GM19023 (cell line): Measurements from ENCODE around the gene NGLY1.

ENCODE experiments used
- ATAC-seq: cut with Tn5 transposase; IDR thresholded peaks from one replicate; pipeline ENCODE4 v1.9.1; 2021; ENCODE audit warnings: mild to moderate bottlenecking, moderate library complexity; ENCODE audit not compliant: unreplicated experiment

NGLY1 gene

DNA sequence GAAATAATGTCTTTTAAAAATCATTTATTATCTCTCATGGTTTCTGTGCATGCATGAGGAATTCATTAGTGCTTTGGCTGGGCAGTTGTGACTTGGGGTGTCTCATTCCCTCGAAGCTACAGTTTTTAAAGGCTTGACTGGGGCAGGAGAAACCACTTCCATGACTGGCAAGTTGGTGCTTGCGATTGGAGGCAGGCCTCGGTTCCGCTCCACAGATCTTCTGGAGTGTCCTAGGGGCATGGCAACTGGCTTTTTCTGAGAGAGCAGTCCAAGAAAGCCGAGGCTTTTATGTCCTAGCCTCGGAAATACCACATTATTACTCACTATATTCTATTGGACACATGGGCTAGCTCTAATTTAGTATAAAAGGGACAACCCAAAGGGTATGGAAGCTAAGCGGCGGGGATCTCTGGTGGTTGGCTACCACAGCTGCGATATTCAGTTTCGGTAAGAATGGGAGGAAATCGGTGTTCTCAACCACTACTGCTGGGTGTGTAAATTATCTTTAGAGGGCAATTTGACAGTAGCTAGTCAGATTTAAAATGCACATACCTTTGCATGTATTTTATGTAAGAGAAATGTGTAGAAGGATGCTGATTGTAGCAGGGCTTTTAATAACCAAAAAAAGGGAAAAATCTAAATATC, 69.8 kb downstream of the NGLY1 start:
- no peak for ATAC-seq

DNA sequence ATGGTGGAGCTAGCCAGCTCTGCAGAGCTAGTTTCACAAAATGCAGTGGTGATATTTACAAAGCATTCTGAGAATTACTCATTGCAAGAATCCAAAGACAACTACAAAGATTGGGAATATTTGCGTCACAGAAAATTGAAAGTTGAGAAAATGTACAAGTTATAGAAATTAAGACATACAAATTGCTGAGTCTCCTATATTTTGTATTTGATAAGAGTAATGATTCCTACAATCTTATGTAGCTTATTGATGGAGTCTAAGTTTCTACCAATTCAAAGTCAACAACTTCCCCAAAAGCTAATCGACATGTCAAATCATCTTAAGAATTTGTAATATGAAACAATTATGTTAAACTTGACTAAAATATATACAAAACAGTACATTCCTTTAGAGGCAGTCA, 72.2 kb downstream of the NGLY1 start:
- ATAC-seq, result no peak

DNA sequence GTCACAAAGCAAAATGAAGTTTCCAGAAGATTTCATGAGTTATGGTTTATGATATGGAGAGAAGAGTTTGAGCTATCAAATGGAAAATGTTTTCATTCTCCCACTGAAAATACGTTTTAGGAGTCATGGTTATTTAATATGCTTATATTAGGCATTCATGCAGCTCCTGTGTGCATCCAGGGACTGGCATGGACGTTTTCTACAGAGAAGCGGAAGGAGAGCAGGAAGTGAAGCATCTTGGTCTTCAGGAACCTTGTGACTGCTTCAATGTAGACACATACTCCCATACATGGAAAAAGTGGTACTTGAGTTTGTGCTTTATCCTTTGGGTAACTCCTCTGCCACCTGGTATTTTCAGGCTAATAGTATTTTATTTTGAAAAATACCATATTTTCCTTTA, 75.2 kb downstream of the NGLY1 start:
- ATAC-seq, result no peak

DNA sequence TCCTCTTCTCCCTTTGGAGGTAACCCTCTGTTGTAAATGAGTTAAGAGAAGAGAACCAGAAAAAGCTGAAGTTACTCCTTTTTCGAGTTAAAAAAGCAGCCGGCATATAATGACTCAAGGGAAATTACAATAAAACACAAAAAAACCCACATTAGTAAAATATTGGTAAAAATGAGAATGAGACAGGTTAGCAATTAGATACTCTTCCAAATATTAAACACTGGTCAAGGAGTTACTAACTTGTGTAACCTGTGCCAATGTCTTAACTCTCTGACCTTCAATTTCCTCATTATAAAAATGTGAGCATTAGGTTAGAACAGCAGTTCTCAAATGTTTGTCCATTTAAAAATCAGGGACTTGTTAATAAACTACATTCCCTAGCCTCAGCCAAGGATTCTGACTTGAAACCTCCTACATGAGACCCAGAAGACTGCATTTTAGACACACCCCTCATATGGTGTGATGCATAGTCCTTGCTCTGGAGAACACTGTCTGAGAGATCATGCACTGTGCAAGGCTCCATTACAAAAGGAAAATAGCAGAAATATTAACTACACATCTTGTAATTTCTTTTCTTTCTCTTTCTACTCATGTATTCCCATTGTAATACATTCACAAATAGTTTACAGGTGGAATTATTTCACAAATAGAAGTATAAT, 75.8 kb downstream of the NGLY1 start:
- ATAC-seq, result no peak

DNA sequence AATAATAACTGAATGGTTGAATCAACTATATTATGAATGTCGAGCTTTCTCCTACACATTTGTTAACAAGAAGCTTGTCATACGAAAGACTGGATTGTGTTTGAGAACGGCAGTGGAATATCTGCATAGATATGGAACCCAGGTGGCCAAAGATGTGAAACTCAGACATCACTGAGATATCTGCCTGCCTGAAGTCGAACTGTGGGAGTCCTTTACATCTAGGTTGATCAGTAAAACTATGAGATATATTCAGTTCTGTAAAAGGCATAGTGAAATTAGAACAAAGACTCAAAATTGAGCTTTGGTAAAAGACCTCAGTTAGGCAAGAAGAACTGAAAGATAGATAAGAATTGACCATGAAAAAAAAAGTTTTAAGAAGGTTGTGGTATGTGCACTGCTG, 77.0 kb downstream of the NGLY1 start:
- no peak for ATAC-seq

DNA sequence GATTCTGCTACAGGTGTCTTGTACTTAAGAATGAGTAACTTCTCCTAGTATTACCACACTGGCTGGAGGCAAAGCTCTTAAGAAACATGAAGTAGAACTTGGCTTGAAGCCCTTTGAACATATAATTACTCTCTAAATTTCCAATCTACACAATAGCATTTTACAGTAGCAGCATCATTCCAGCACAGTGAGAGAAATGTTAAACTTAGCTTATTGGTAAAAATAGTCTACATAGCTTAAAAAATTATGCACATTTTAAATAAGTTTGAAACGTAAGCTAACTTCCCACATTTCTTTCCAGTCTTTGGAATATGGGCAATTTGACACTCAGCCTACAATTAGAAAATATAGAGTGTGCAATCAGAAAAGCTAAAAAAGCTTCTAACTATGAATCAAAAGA, 85.7 kb downstream of the NGLY1 start:
- ATAC-seq, result no peak

DNA sequence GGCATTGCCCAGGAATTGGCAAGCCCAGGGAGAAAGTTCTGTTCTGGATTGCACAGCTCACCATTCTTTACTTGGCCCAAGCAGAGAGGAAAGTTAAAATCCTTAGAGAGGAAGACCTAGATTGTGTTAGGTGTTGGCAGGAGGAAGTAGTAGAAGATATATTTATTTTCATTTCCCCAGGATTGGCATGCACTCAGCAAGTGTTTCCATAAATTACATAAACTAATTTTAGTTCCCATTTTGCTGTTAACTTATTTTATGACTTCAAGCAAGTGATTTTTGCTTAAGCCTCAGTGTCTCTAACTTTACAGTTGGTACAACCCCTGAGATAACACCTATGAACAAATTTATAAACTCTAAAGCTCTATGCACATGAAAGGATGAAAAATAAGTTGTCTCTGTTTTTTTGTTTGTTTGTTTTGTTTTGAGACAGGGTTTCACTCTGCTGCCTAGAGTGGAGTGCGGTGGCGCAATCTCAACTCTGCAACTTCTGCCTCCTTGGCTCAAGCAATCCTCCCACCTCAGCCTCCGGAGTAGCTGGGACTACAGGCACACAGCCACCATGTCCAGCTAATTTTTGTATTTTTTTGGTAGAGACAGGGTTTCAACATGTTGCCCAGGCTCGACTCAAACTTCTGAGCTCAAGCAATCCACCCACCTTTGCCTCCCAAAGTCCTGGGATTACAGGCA, 87.4 kb downstream of the NGLY1 start:
- ATAC-seq, result no peak

DNA sequence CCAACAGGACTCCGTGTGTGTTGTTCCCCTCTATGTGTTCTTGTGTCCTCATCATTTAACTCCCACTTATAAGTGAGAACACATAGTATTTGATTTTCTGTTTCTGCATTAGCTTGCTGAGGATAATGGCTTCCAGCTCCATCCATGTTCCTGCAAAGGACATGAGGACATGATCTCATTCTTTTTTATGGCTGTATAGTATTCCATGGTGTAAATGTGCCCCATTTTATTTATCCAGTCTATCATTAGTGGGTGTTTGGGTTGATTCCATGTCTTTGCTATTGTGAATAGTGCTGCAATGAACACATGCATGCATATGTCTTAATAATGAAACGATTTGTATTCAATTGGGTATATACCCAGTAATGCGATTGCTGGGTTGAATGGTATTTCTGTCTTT, 90.0 kb downstream of the NGLY1 start:
- ATAC-seq, result no peak

GRCh38 chr3:25692341-25692740, 90.9 kb downstream of the NGLY1 start:
- no peak for ATAC-seq

GRCh38 chr3:25690768-25691533, 92.3 kb downstream of the NGLY1 start:
- ATAC-seq, result no peak

- ATAC-seq, result no peak
These were observed 94.0 kb downstream of the NGLY1 start for GRCh38 chr3:25689226-25689625.

DNA sequence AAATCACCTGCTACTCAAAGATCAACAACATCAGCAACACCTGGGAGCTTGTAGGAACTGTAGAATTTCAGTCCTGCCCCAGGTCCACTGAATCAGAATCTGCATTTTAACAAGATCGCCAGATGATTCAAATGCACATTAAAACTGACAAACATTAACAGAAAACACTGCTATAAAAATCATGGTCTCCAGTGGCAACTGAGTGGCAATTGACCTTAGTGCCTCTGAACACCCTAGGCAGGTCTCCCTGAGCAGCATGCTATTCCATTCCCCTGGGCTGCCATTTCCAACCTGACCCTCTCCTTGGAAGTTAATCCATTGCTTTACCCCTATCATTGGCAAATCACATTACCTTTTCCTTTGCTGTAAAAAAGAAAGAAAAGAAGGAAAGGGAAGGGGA, 95.5 kb downstream of the NGLY1 start:
- no peak for ATAC-seq

- no peak for ATAC-seq
These were observed 96.5 kb downstream of the NGLY1 start for GRCh38 chr3:25686766-25687165.

DNA sequence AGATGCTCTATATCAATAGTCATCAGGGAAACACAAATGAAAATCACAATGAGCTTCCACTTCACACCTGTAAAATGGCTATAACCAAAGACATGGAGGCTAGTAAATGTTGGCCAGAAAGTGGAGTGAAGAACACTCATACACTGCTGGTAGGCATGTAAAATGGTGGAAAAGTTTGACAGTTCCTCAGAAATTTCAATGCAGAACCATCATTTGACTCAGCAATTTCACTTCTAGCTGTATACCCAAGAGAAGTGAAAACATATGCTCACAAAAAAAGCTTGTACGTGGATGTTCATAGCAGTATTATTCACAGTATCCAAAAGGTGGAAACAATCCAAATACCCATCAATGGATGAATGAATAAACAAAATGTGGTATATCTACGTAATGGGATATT, 99.4 kb downstream of the NGLY1 start:
- ATAC-seq, result no peak

GRCh38 chr3:25683410-25683809, 99.8 kb downstream of the NGLY1 start:
- no peak for ATAC-seq

GRCh38 chr3:25679642-25680302, 103.5 kb downstream of the NGLY1 start:
- ATAC-seq, result no peak

- no peak for ATAC-seq
These were observed 104.1 kb downstream of the NGLY1 start for GRCh38 chr3:25679166-25679565.

DNA sequence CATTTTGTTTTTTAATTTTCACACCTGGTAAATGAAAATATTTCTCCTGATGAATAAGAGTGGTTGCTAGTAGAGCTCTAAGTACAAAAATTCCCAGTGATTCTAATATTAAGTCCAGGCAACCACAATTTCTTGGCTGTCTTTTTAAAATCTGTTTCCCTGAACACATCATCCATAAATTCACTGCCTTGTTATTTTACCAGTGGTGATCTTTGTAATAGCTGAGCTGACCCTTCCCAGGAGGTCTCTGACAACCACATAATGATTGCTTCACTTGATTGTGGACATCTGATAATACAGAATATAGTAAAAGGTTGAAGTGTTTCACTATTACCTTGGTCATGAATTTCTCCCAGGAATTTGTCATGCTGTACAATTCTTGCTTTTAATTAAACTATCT, 104.7 kb downstream of the NGLY1 start:
- ATAC-seq, result no peak

- ATAC-seq, result no peak
These were observed 106.1 kb downstream of the NGLY1 start for GRCh38 chr3:25677121-25677520.

DNA sequence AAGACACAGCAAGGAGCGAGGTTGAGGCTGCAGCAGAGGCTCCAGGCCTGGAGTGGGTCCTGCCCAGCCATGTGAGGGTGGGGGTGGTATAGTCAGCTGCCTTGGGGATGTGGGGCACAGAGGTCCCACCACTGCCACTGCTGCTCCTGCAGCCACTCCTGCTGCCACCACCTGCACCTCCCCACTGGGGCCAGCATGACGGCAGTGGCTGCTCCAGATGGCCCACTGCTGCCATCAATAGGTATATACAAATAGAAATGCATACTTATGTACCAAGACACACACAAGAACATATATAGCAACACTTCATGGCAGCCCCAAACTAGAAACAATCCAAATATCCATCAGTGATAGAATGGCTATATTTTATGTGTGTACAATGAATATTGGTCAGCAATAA, 108.6 kb downstream of the NGLY1 start:
- no peak for ATAC-seq

DNA sequence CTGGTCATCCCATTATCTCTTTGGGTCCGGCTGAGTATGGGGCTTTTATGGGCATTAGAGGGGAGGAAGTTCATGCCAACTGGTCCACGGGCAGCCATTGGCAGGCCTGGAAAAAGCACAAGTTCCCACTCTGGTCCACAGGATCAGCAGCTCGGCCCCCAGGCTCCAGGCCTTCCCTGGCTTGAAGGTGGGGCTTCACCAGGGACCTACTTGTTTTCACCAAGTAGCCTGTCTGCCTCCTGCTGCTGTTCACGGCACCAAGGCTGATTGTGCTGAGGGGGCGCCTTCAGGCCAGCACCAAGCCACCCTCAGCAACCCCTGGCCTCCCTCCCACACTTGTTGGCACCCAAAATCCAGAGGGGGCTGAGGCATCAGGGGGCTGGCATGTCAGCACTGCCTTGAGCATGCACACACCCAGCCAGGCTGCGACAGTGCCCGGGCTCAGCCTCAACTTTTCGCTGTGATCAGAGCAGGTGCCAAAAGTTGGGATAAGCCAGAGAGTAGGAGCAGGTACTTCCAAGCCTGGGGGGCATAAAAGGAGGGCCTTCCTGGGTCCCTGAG, 109.4 kb downstream of the NGLY1 start:
- no peak for ATAC-seq
